Lower leg skin (tissue), 3 donors: ENCODE data around the gene BMP6.

Source experiments
- CTCF ChIP-seq, 3 donors: fragments of 450-650 bp; IDR thresholded peaks; one replicate each; pipeline ENCODE4 v1.5.1; 2016; ENCODE audit warnings: antibody characterized with exemption in 3 of 3, mild to moderate bottlenecking in 3 of 3, moderate library complexity in 2 of 3
- POLR2A ChIP-seq, 2 donors: fragments of 450-650 bp; IDR thresholded peaks; one replicate each; pipeline ENCODE4 v1.6.1; 2016 to 2017; ENCODE audit warnings: antibody characterized with exemption in 2 of 2, mild to moderate bottlenecking in 1 of 2, moderate library complexity in 1 of 2

DNA sequence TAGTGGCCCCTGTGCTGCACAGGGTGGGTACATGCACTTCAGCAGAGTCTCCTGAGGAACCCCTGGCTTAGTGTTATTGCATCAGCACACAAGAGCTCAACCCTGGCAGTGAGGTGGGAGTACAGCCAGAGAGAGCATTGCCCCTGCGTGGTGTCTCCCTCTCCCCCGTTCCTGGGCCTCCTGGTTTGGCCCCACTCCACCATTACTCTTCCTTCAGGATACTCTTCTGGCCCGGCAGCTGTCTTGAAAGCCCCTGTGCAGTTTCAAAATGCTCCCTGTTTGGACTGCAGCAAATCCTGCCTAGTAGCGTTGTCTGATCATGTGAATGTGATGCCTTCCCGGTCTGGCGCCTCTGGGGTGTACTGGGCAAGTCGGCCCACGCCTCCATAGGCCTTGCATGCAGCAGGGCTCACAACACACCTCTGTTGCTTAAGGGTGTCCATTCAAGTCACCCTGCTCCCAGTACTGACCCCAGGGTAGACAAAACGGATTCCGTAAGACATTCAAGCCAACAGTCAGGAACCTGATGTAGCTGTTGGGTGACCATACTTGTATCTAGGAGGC is 152.6 kb downstream of the BMP6 start:
- no peak for TF ChIP-seq CTCF (IDR thresholded peaks at IDR 0.05)
- no peak for TF ChIP-seq POLR2A (IDR thresholded peaks at IDR 0.05)
